HepG2 (cell line): ENCODE measurements around the gene TAS1R1. TPM values are rescaled to one million over a fixed set of nuclear protein-coding genes. Genes with fewer than 3 reads are reported as not detected.

Source experiments
- AGO2 ChIP-seq: fragments of 200-400 bp; formaldehyde crosslinking; optimal IDR thresholded peaks from 2 replicates; pipeline ENCODE3; 2017; ENCODE audit warnings: mild to moderate bottlenecking, low read depth, low read length, moderate library complexity
- CREM ChIP-seq, 2 experiments: sonication (generic) in 1 of 2; formaldehyde crosslinking in 1 of 2; IDR thresholded peaks; 2 replicates each; pipeline versions ENCODE4 v1.4.0 to v1.6.1; 2016 to 2020; ENCODE audit warnings: antibody characterized with exemption in 1 of 2, mild to moderate bottlenecking in 1 of 2, missing genetic modification reagents in 1 of 2
- FOXO4 ChIP-seq: sonication (generic); formaldehyde crosslinking; conservative IDR thresholded peaks from 2 replicates; pipeline ENCODE4 v1.8.1; 2023; ENCODE audit warnings: missing genetic modification reagents
- GLI4 ChIP-seq: sonication (generic); formaldehyde crosslinking; IDR thresholded peaks from 2 replicates; pipeline ENCODE4 v1.5.1; 2020; ENCODE audit warnings: missing genetic modification reagents, mild to moderate bottlenecking, moderate library complexity, borderline replicate concordance
- HOXA3 ChIP-seq: sonication (generic); formaldehyde crosslinking; IDR thresholded peaks from 2 replicates; pipeline ENCODE4 v1.5.0; 2020; ENCODE audit warnings: missing genetic modification reagents
- YEATS4 ChIP-seq: sonication (generic); formaldehyde crosslinking; IDR thresholded peaks from 2 replicates; pipeline ENCODE4 v1.4.0; 2020; ENCODE audit warnings: missing genetic modification reagents, borderline replicate concordance
- ZC3H13 ChIP-seq: sonication (generic); formaldehyde crosslinking; IDR thresholded peaks from 2 replicates; pipeline ENCODE4 v1.8.1; 2023; ENCODE audit warnings: mild to moderate bottlenecking, missing genetic modification reagents, moderate library complexity
- ZFAT ChIP-seq: sonication (generic); formaldehyde crosslinking; conservative IDR thresholded peaks from 2 replicates; pipeline ENCODE4 v1.8.1; 2023; ENCODE audit warnings: missing genetic modification reagents, inconsistent platforms
- ZFP1 ChIP-seq: IDR thresholded peaks from 2 replicates; pipeline ENCODE4 v1.6.1; 2016
- ZMAT3 ChIP-seq: sonication (generic); formaldehyde crosslinking; conservative IDR thresholded peaks from 2 replicates; pipeline ENCODE4 v1.7.0; 2021; ENCODE audit warnings: missing genetic modification reagents
- ZNF280B ChIP-seq: sonication (generic); formaldehyde crosslinking; IDR thresholded peaks from 2 replicates; pipeline ENCODE4 v1.5.0; 2020; ENCODE audit warnings: missing genetic modification reagents, mild to moderate bottlenecking, borderline replicate concordance
- ZNF549 ChIP-seq: sonication (generic); formaldehyde crosslinking; IDR thresholded peaks from 2 replicates; pipeline ENCODE4 v1.5.0; 2020; ENCODE audit warnings: missing genetic modification reagents
- ZNF619 ChIP-seq: sonication (generic); formaldehyde crosslinking; IDR thresholded peaks from 2 replicates; pipeline ENCODE4 v1.4.0; 2020; ENCODE audit warnings: mild to moderate bottlenecking, missing genetic modification reagents
- ZNF639 ChIP-seq: conservative IDR thresholded peaks from 2 replicates; pipeline ENCODE4 v1.6.1; 2018; ENCODE audit warnings: missing genetic modification reagents
- ZNF775 ChIP-seq: sonication (generic); formaldehyde crosslinking; IDR thresholded peaks from 2 replicates; pipeline ENCODE4 v1.4.0; 2020; ENCODE audit warnings: missing genetic modification reagents, mild to moderate bottlenecking, moderate library complexity, borderline replicate concordance
- ZNF776 ChIP-seq: sonication (generic); formaldehyde crosslinking; IDR thresholded peaks from 2 replicates; pipeline ENCODE4 v1.4.0; 2020; ENCODE audit warnings: mild to moderate bottlenecking, missing genetic modification reagents
- ZNF788 ChIP-seq: sonication (generic); formaldehyde crosslinking; IDR thresholded peaks from 2 replicates; pipeline ENCODE4 v1.5.0; 2020; ENCODE audit warnings: mild to moderate bottlenecking, missing genetic modification reagents, borderline replicate concordance
- ZNF883 ChIP-seq: sonication (generic); formaldehyde crosslinking; IDR thresholded peaks from 2 replicates; pipeline ENCODE4 v1.5.1; 2020; ENCODE audit warnings: mild to moderate bottlenecking, missing genetic modification reagents; ENCODE audit errors: not compliant biosample characterization
- polyA plus RNA-seq, 8 experiments: library from polyadenylated mRNA; depleted of rRNA in 3 of 8; stranded (reverse) in 7 of 8; unstranded in 1 of 8; fragments of >200 nt; fragmentation: Illumina TruSeq in 4 of 8; extraction: Trizol in 4 of 8; gene quantifications; 2 replicates each; pipeline versions ENCODE4 v1.2.1 to v1.2.3, GENCODE V29; 2011 to 2016; ENCODE audit warnings: low read depth in 4 of 8, missing spikeins in 1 of 8, mixed read lengths in 1 of 8; ENCODE audit not compliant: insufficient read depth in 1 of 8
- total RNA-seq, 5 experiments: library from RNA; depleted of rRNA; stranded (reverse); fragments of >200 nt; fragmentation: Illumina TruSeq; extraction: Trizol; gene quantifications; 2 replicates each; pipeline ENCODE4 v1.2.3, GENCODE V29; 2016; ENCODE audit warnings: low read depth in 1 of 5
- TF ChIP-seq, protein P1 (sequence below): sonication (generic); formaldehyde crosslinking; IDR thresholded peaks from 2 replicates; pipeline ENCODE4 v1.4.0; 2020; ENCODE audit warnings: missing genetic modification reagents
- TF ChIP-seq, protein P2 (sequence below): sonication (generic); formaldehyde crosslinking; IDR thresholded peaks from 2 replicates; pipeline ENCODE4 v1.5.1; 2020; ENCODE audit warnings: mild to moderate bottlenecking, moderate library complexity, missing genetic modification reagents

The TAS1R1 gene
- total and polyA plus RNA-seq, 2 of the 13 experiments (the other 11 are each of a cell fraction or from before 2014, with no cell fraction given), result 1.4 to 1.6 TPM

DNA sequence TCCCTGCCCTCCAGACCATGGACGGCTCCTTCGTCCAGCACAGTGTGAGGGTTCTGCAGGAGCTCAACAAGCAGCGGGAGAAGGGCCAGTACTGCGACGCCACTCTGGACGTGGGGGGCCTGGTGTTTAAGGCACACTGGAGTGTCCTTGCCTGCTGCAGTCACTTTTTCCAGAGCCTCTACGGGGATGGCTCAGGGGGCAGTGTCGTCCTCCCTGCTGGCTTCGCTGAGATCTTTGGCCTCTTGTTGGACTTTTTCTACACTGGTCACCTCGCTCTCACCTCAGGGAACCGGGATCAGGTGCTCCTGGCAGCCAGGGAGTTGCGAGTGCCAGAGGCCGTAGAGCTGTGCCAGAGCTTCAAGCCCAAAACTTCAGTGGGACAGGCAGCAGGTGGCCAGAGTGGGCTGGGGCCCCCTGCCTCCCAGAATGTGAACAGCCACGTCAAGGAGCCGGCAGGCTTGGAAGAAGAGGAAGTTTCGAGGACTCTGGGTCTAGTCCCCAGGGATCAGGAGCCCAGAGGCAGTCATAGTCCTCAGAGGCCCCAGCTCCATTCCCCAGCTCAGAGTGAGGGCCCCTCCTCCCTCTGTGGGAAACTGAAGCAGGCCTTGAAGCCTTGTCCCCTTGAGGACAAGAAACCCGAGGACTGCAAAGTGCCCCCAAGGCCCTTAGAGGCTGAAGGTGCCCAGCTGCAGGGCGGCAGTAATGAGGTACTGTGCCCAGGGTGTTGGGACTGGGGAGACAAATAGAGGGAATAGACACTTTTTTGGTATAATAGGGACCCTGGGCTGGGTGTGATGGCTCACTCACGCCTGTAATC is 25.7 kb downstream of the TAS1R1 start (continued):
- no peak for TF ChIP-seq ZNF619
- no peak for TF ChIP-seq ZNF788 (CRISPR knock-in tag)
- no peak for TF ChIP-seq ZNF549 (CRISPR knock-in tag)
- TF ChIP-seq ZNF775 (CRISPR knock-in tag), result no peak
- TF ChIP-seq, protein P1, sequence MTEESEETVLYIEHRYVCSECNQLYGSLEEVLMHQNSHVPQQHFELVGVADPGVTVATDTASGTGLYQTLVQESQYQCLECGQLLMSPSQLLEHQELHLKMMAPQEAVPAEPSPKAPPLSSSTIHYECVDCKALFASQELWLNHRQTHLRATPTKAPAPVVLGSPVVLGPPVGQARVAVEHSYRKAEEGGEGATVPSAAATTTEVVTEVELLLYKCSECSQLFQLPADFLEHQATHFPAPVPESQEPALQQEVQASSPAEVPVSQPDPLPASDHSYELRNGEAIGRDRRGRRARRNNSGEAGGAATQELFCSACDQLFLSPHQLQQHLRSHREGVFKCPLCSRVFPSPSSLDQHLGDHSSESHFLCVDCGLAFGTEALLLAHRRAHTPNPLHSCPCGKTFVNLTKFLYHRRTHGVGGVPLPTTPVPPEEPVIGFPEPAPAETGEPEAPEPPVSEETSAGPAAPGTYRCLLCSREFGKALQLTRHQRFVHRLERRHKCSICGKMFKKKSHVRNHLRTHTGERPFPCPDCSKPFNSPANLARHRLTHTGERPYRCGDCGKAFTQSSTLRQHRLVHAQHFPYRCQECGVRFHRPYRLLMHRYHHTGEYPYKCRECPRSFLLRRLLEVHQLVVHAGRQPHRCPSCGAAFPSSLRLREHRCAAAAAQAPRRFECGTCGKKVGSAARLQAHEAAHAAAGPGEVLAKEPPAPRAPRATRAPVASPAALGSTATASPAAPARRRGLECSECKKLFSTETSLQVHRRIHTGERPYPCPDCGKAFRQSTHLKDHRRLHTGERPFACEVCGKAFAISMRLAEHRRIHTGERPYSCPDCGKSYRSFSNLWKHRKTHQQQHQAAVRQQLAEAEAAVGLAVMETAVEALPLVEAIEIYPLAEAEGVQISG, result peak; percentile 47; the same call in 1 of the 2 replicates
- no peak for TF ChIP-seq ZNF883 (CRISPR knock-in tag)
- no peak for TF ChIP-seq CREM (IDR thresholded peaks at IDR 0.05)
- TF ChIP-seq CREM (CRISPR knock-in tag; IDR thresholded peaks at IDR 0.05), result no peak
- no peak for TF ChIP-seq ZFAT (CRISPR knock-in tag)
- no peak for TF ChIP-seq FOXO4
- no peak for TF ChIP-seq ZNF776
- TF ChIP-seq ZNF280B (CRISPR knock-in tag), result 0 out of 2 replicates have a peak, but pooled peaks have one; percentile 29
- no peak for TF ChIP-seq YEATS4 (CRISPR knock-in tag)
- no peak for TF ChIP-seq ZMAT3
- TF ChIP-seq, protein P2, sequence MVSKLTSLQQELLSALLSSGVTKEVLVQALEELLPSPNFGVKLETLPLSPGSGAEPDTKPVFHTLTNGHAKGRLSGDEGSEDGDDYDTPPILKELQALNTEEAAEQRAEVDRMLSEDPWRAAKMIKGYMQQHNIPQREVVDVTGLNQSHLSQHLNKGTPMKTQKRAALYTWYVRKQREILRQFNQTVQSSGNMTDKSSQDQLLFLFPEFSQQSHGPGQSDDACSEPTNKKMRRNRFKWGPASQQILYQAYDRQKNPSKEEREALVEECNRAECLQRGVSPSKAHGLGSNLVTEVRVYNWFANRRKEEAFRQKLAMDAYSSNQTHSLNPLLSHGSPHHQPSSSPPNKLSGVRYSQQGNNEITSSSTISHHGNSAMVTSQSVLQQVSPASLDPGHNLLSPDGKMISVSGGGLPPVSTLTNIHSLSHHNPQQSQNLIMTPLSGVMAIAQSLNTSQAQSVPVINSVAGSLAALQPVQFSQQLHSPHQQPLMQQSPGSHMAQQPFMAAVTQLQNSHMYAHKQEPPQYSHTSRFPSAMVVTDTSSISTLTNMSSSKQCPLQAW, result peak; percentile 66; the same call in 1 of the 2 replicates
- 0 out of 2 replicates have a peak, but pooled peaks have one; percentile 11 for TF ChIP-seq ZC3H13 (CRISPR knock-in tag)
- TF ChIP-seq HOXA3, result no peak
- TF ChIP-seq GLI4, result 0 out of 2 replicates have a peak, but pooled peaks have one; percentile 36
- no peak for TF ChIP-seq AGO2
- TF ChIP-seq ZNF639 (CRISPR knock-in tag), result no peak
- no peak for TF ChIP-seq ZFP1 (CRISPR knock-in tag)
